H9 (cell line): Measurements from ENCODE around the gene NFE2L2. TPM values are rescaled to one million over a fixed set of nuclear protein-coding genes. Genes with fewer than 3 reads are reported as not detected.

Experiments
- DNase-seq: peaks from one replicate; pipeline ENCODE4 v3.0.0-alpha.2; 2017
- H2AFZ ChIP-seq: one replicate; pipeline ENCODE4 v1.6.1; 2013; ENCODE audit warnings: mild to moderate bottlenecking, low read length, control low read depth, moderate library complexity
- H2AK5ac ChIP-seq: 2 replicates; pipeline ENCODE4 v1.6.1; 2013; ENCODE audit warnings: low read length, control low read depth, mixed read lengths; ENCODE audit not compliant: insufficient read length
- H2BK120ac ChIP-seq: one replicate; pipeline ENCODE4 v1.6.1; 2013; ENCODE audit warnings: low read depth, mild to moderate bottlenecking, low read length, control low read depth, inconsistent platforms; ENCODE audit not compliant: poor library complexity, severe bottlenecking
- H2BK12ac ChIP-seq: 2 replicates; pipeline ENCODE4 v1.6.1; 2013; ENCODE audit warnings: low read length, control low read depth, mixed read lengths, low read depth; ENCODE audit not compliant: insufficient read length
- H2BK15ac ChIP-seq: 2 replicates; pipeline ENCODE4 v1.6.1; 2013; ENCODE audit warnings: low read depth, low read length, control low read depth
- H2BK20ac ChIP-seq: one replicate; pipeline ENCODE4 v1.6.1; 2013; ENCODE audit warnings: low read depth, mild to moderate bottlenecking, low read length, control low read depth, inconsistent platforms; ENCODE audit not compliant: poor library complexity, severe bottlenecking
- H2BK5ac ChIP-seq: 2 replicates; pipeline ENCODE4 v1.6.1; 2013; ENCODE audit warnings: low read length, control low read depth, mixed read lengths; ENCODE audit not compliant: insufficient read length
- H3K14ac ChIP-seq: 2 replicates; pipeline ENCODE4 v1.6.1; 2013; ENCODE audit warnings: low read length, control low read depth; ENCODE audit not compliant: insufficient read depth
- H3K18ac ChIP-seq: 2 replicates; pipeline ENCODE4 v1.6.1; 2013; ENCODE audit warnings: low read depth, mild to moderate bottlenecking, mixed read lengths, low read length, control low read depth; ENCODE audit not compliant: insufficient read length
- H3K23ac ChIP-seq: 2 replicates; pipeline ENCODE4 v1.6.1; 2013; ENCODE audit warnings: low read length, control low read depth, mixed read lengths, low read depth; ENCODE audit not compliant: insufficient read length
- H3K23me2 ChIP-seq: 2 replicates; pipeline ENCODE4 v1.6.1; 2013; ENCODE audit warnings: low read depth, mild to moderate bottlenecking, mixed read lengths, low read length, control low read depth; ENCODE audit not compliant: insufficient read length, poor library complexity, severe bottlenecking
- H3K27ac ChIP-seq: 2 replicates; pipeline ENCODE4 v1.5.1; 2013; ENCODE audit warnings: low read length, control low read depth, mixed read lengths, low read depth; ENCODE audit not compliant: insufficient read length
- H3K27me3 ChIP-seq: 2 replicates; pipeline ENCODE4 v1.6.1; 2013; ENCODE audit warnings: low read length, control low read depth, inconsistent platforms; ENCODE audit not compliant: insufficient read depth
- H3K4ac ChIP-seq: 2 replicates; pipeline ENCODE4 v1.6.1; 2013; ENCODE audit warnings: low read depth, mild to moderate bottlenecking, control low read depth, inconsistent platforms, low read length, moderate library complexity
- H3K4me1 ChIP-seq: 2 replicates; pipeline ENCODE4 v1.6.1; 2013; ENCODE audit warnings: low read length, control low read depth, inconsistent platforms; ENCODE audit not compliant: insufficient read depth
- H3K4me2 ChIP-seq: 2 replicates; pipeline ENCODE4 v1.6.1; 2013; ENCODE audit warnings: low read length, control low read depth, mixed read lengths; ENCODE audit not compliant: insufficient read length, insufficient read depth
- H3K56ac ChIP-seq: 2 replicates; pipeline ENCODE4 v1.6.1; 2013; ENCODE audit warnings: low read depth, mild to moderate bottlenecking, mixed read lengths, low read length, control low read depth; ENCODE audit not compliant: insufficient read length
- H3K79me1 ChIP-seq: 2 replicates; pipeline ENCODE4 v1.6.1; 2013; ENCODE audit warnings: low read depth, mild to moderate bottlenecking, moderate library complexity, low read length, control low read depth, inconsistent platforms; ENCODE audit not compliant: insufficient read depth, poor library complexity, severe bottlenecking
- H3K79me2 ChIP-seq: 2 replicates; pipeline ENCODE4 v1.6.1; 2013; ENCODE audit warnings: low read length, control low read depth, inconsistent platforms; ENCODE audit not compliant: insufficient read depth
- H3K9ac ChIP-seq: 2 replicates; pipeline ENCODE4 v1.6.1; 2013; ENCODE audit warnings: low read length, control low read depth, mixed read lengths; ENCODE audit not compliant: insufficient read length; ENCODE audit errors: extremely low read depth
- H3K9me3 ChIP-seq: one replicate; pipeline ENCODE4 v1.6.1; 2013; ENCODE audit warnings: low read depth, low read length, inconsistent platforms; ENCODE audit not compliant: control insufficient read depth
- H3T11ph ChIP-seq: one replicate; pipeline ENCODE4 v1.6.1; 2013; ENCODE audit warnings: mild to moderate bottlenecking, low read length, control low read depth, inconsistent platforms
- H4K20me1 ChIP-seq: one replicate; pipeline ENCODE4 v1.6.1; 2013; ENCODE audit not compliant: control insufficient read depth, insufficient read length, insufficient read depth
- H4K5ac ChIP-seq: 2 replicates; pipeline ENCODE4 v1.6.1; 2013; ENCODE audit warnings: low read depth, mild to moderate bottlenecking, mixed read lengths, low read length, control low read depth; ENCODE audit not compliant: insufficient read length
- H4K8ac ChIP-seq: replicated peaks from 2 replicates; pipeline ENCODE4 v1.6.1; 2013; ENCODE audit warnings: low read length, control low read depth, mixed read lengths, low read depth; ENCODE audit not compliant: insufficient read length
- H4K91ac ChIP-seq: 2 replicates; pipeline ENCODE4 v1.6.1; 2013; ENCODE audit warnings: low read depth, mild to moderate bottlenecking, moderate library complexity, mixed read lengths, low read length, control low read depth; ENCODE audit not compliant: insufficient read length
- H3K27ac Mint-ChIP-seq, 3 experiments: 2 replicates in 2 of 3; 3 replicates in 1 of 3; pipeline ENCODE4 v1.8.0; 2020 to 2021; ENCODE audit warnings: mixed read lengths in 3 of 3, mild to moderate bottlenecking in 1 of 3, moderate library complexity in 1 of 3
- H3K27me3 Mint-ChIP-seq: 2 replicates; pipeline ENCODE4 v1.8.0; 2021; ENCODE audit warnings: low read depth, mild to moderate bottlenecking, moderate library complexity, mixed read lengths
- H3K36me3 Mint-ChIP-seq, 3 experiments: 2 replicates in 2 of 3; 3 replicates in 1 of 3; pipeline ENCODE4 v1.8.0; 2020 to 2021; ENCODE audit warnings: low read depth in 3 of 3, mixed read lengths in 3 of 3; ENCODE audit not compliant: insufficient read depth in 1 of 3
- H3K4me1 Mint-ChIP-seq, 2 experiments: 2 replicates each; pipeline ENCODE4 v1.8.0; 2020; ENCODE audit warnings: mixed read lengths in 2 of 2
- H3K4me3 Mint-ChIP-seq, 2 experiments: 2 replicates in 1 of 2; 3 replicates in 1 of 2; pipeline ENCODE4 v1.8.0; 2020 to 2021; ENCODE audit warnings: mild to moderate bottlenecking in 2 of 2, mixed read lengths in 2 of 2, moderate library complexity in 1 of 2
- H3K9me3 Mint-ChIP-seq, 2 experiments: 2 replicates in 1 of 2; 3 replicates in 1 of 2; pipeline ENCODE4 v1.8.0; 2020; ENCODE audit warnings: mild to moderate bottlenecking in 2 of 2, mixed read lengths in 2 of 2, moderate library complexity in 1 of 2
- WGBS: extraction: QIAGEN DNeasy Blood & Tissue Kit; methylation state at CpG from one replicate; pipeline ENCODE4 v1.1.7; 2013; ENCODE audit warnings: missing lambda C conversion rate, low lambda C conversion rate, mixed read lengths; ENCODE audit not compliant: insufficient read length; ENCODE audit errors: extremely low coverage; 5-methylcytosine and 5-hydroxymethylcytosine counted together
- total RNA-seq: library from RNA; stranded (reverse); gene quantifications from 2 replicates; pipeline ENCODE4 v1.2.1, GENCODE V29; 2021
- TF ChIP-seq, protein P1 (sequence below): fragments of 200-600 bp; sonication (generic); conservative IDR thresholded peaks from 3 replicates; pipeline ENCODE4 v1.8.0; 2021; ENCODE audit warnings: antibody characterized with exemption, mild to moderate bottlenecking

The NFE2L2 gene
- total RNA-seq, 1 experiment from 2014 or later, result 42.5 TPM

- H3K79me2 ChIP-seq, result no peaks in the 10 kb centered on the region
- no peaks in the 10 kb centered on the region for H3K23me2 ChIP-seq
- H4K91ac ChIP-seq, result no peak overlapping the region
- H3K23ac ChIP-seq, result no peak overlapping the region
- no peak overlapping the region for H3K18ac ChIP-seq
- H2BK5ac ChIP-seq, result no peak overlapping the region
- no peak overlapping the region for H4K8ac ChIP-seq
- H3T11ph ChIP-seq, result no peak overlapping the region
- Mint-ChIP-seq H3K27me3 (peaks cover 2% of the 10 kb centered on the region; the same call in 1 of the 2 replicates), H3K4me3 (no peak overlapping the region), H3K36me3 (no peaks in the 10 kb centered on the region), H3K9me3 (no peaks in the 10 kb centered on the region), H3K27ac (no peak overlapping the region), H3K4me1 (peaks cover 5 to 7% of the 10 kb centered on the region in 2 experiments)
- no peaks in the 10 kb centered on the region for H3K79me1 ChIP-seq
- TF ChIP-seq, protein P1, sequence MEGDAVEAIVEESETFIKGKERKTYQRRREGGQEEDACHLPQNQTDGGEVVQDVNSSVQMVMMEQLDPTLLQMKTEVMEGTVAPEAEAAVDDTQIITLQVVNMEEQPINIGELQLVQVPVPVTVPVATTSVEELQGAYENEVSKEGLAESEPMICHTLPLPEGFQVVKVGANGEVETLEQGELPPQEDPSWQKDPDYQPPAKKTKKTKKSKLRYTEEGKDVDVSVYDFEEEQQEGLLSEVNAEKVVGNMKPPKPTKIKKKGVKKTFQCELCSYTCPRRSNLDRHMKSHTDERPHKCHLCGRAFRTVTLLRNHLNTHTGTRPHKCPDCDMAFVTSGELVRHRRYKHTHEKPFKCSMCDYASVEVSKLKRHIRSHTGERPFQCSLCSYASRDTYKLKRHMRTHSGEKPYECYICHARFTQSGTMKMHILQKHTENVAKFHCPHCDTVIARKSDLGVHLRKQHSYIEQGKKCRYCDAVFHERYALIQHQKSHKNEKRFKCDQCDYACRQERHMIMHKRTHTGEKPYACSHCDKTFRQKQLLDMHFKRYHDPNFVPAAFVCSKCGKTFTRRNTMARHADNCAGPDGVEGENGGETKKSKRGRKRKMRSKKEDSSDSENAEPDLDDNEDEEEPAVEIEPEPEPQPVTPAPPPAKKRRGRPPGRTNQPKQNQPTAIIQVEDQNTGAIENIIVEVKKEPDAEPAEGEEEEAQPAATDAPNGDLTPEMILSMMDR, result no peak
- peak overlapping the region; percentile 58 for H3K56ac ChIP-seq
- no peak overlapping the region for H2BK120ac ChIP-seq
- no peak for DNase-seq
- no peak overlapping the region for H4K5ac ChIP-seq
- no peak overlapping the region for H2BK15ac ChIP-seq
- H3K9me3 ChIP-seq, result no peaks in the 10 kb centered on the region
- H3K4me2 ChIP-seq, result no peak overlapping the region
- H3K4ac ChIP-seq, result no peak overlapping the region
- H3K14ac ChIP-seq, result no peak overlapping the region
- no peaks in the 10 kb centered on the region for H3K27me3 ChIP-seq
- H2BK20ac ChIP-seq, result no peak overlapping the region
- no peak overlapping the region for H2AK5ac ChIP-seq
- H3K4me1 ChIP-seq, result no peaks in the 10 kb centered on the region
- no peak overlapping the region for H3K9ac ChIP-seq
- H2BK12ac ChIP-seq, result no peak overlapping the region
- H2AFZ ChIP-seq, result no peak overlapping the region
- H3K27ac ChIP-seq, result no peak overlapping the region
- H4K20me1 ChIP-seq, result no peaks in the 10 kb centered on the region
- WGBS, result no CpG with 5 or more reads among the region's 6 CpGs
These were observed 17.1 kb upstream of the NFE2L2 start for GRCh38 chr2:177281400-177282180.
